Measurements from ENCODE around the gene UBE2M. TPM values are rescaled to one million over a fixed set of nuclear protein-coding genes. Genes with fewer than 3 reads are reported as not detected.

The UBE2M gene
- total and polyA plus RNA-seq, 7 experiments from 2014 or later = 7.5 to 92.1 (median 49.3) TPM

DNA sequence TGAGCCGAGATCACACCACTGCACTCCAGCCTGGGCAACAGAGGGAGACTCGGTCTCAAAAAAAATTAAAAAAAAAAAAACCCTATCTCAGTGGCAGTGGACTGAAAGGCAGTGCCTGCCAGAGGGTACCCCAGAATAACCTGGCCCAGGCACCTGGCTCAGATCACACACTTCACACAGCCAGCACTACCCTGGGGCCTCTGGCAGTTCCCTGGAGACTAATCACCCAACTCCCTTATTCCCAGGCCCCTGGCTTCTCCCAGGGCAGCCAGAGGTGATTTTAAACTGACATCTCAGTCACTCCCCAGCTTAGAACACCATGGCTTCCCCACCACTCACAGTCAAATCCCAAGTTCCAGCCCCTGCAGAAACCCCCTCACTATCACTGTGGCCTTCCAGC lies 43.2 kb downstream of the UBE2M start:
- peaks cover 0 to 4% (median 0%) of the 10 kb centered on the region in 11 donors for H3K9me3 Mint-ChIP-seq
- peak overlapping the region in 7 of 9 donors; percentile 15 to 87 (median 65) for H3K27ac Mint-ChIP-seq
- no peak overlapping the region for H3K27ac ChIP-seq (ENCODE audit: low read depth, low read length)
- no peaks in the 10 kb centered on the region for H3K9me3 ChIP-seq (ENCODE audit: control insufficient read depth in 2 of 3, low read length in 3 of 3)
- peaks cover 0 to 18% (median 0%) of the 10 kb centered on the region in 5 donors for H3K36me3 Mint-ChIP-seq
- ATAC-seq (no peak), DNase-seq (no peak)
- peaks cover 25 to 52% (median 41%) of the 10 kb centered on the region in 7 donors for H3K4me1 Mint-ChIP-seq
- peaks cover 18 to 21% of the 10 kb centered on the region in 2 donors for H3K4me1 ChIP-seq (ENCODE audit: control insufficient read depth in 2 of 2, insufficient read depth in 2 of 2, low read length in 2 of 2)
- POLR2A ChIA-PET = interaction anchor here (1.5 to 2.0 kb wide), 2 partner anchors 29 to 65 kb away, joined by 3 to 8 read pairs; partner anchors contain the start of gene TRIM28
- no peak overlapping the region for H3K4me3 ChIP-seq (ENCODE audit: low read length)
- H3K36me3 ChIP-seq (ENCODE audit: control insufficient read depth in 2 of 3, insufficient read depth in 3 of 3, low read length in 3 of 3) = peaks cover 0 to 22% (median 5%) of the 10 kb centered on the region in 3 experiments
- H3K27me3 Mint-ChIP-seq = peaks cover 0 to 3% (median 0%) of the 10 kb centered on the region in 5 donors
- peak overlapping the region in 9 of 10 donors; percentile 7 to 82 (median 46) for H3K4me3 Mint-ChIP-seq
- CTCF ChIA-PET = interaction anchor here (0.7 to 1.7 kb wide), 3 partner anchors 51 to 1171 kb away, joined by 3 to 5 read pairs (median 3); no protein-coding TSS in a partner anchor
- intact Hi-C loops (cut with micrococcal nuclease) = no loop called here
- H3K27me3 ChIP-seq (ENCODE audit: control insufficient read depth in 2 of 2, insufficient read depth in 2 of 2, low read length in 2 of 2) = no peaks in the 10 kb centered on the region

DNA sequence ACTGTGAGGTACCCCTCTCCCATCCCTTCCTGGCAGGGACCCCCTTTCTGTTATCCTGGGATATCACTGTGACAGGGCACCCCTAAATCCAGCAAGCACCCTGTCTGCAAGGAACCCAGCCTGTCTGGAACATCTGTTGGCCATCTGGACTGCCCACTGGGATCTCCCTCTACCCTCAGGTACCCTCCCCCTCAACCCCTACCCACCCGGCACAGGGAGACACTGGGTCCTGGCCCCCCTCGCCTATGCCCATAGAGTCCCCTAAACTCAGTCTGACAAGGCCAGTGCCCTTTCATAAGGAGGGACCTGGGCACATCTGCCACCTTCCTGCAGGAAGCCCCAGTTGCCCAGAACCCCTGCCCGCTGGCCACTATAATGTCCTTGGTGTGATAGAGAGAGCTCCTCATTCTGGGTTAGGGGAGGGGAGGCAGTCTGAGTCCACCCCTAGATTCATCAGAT lies 43.8 kb downstream of the UBE2M start:
- Histone ChIP-seq H3K36me3 (ENCODE audit: control insufficient read depth in 2 of 3, insufficient read depth in 3 of 3, low read length in 3 of 3) (peaks cover 0 to 22% (median 5%) of the 10 kb centered on the region in 3 experiments), H3K4me1 (ENCODE audit: control insufficient read depth in 2 of 2, insufficient read depth in 2 of 2, low read length in 2 of 2) (peaks cover 18 to 21% of the 10 kb centered on the region in 2 donors), H3K4me3 (ENCODE audit: low read length) (peak overlapping the region; percentile 36), H3K9me3 (ENCODE audit: control insufficient read depth in 2 of 3, low read length in 3 of 3) (no peaks in the 10 kb centered on the region), H3K27ac (ENCODE audit: low read depth, low read length) (peak overlapping the region; percentile 64), H3K27me3 (ENCODE audit: control insufficient read depth in 2 of 2, insufficient read depth in 2 of 2, low read length in 2 of 2) (no peaks in the 10 kb centered on the region)
- Mint-ChIP-seq H3K4me1 (peaks cover 20 to 45% (median 34%) of the 10 kb centered on the region in 7 donors), H3K27me3 (peaks cover 0 to under 1% (median 0%) of the 10 kb centered on the region in 5 donors), H3K27ac (peak overlapping the region in 7 of 9 donors; percentile 67 to 94 (median 87)), H3K4me3 (peak overlapping the region; percentile 32 to 93 (median 82)), H3K36me3 (peaks cover 0 to 20% (median 0%) of the 10 kb centered on the region in 5 donors), H3K9me3 (peaks cover 0 to under 1% (median 0%) of the 10 kb centered on the region in 11 donors)
- intact Hi-C loops (cut with micrococcal nuclease) = loop anchor here (1.0 to 5.0 kb wide), 11 partner anchors 15 to 332 kb away; partner anchors contain the start of genes RPS5 (in 1 of the 2), TRIM28 (in 1 of the 2), ZNF132 (in 1 of the 2) and ZNF497 (in 1 of the 2)
- DNase-seq (no peak), ATAC-seq (no peak)
- POLR2A ChIA-PET = interaction anchor here (0.6 to 2.0 kb wide), 8 partner anchors 15 to 152 kb away, joined by 3 to 11 read pairs (median 4); partner anchors contain the start of genes CHMP2A, TRIM28 and UBE2M
- CTCF ChIA-PET = interaction anchor here (0.5 to 2.5 kb wide), 12 partner anchors 13 to 1170 kb away, joined by 3 to 33 read pairs (median 4); no protein-coding TSS in a partner anchor

DNA sequence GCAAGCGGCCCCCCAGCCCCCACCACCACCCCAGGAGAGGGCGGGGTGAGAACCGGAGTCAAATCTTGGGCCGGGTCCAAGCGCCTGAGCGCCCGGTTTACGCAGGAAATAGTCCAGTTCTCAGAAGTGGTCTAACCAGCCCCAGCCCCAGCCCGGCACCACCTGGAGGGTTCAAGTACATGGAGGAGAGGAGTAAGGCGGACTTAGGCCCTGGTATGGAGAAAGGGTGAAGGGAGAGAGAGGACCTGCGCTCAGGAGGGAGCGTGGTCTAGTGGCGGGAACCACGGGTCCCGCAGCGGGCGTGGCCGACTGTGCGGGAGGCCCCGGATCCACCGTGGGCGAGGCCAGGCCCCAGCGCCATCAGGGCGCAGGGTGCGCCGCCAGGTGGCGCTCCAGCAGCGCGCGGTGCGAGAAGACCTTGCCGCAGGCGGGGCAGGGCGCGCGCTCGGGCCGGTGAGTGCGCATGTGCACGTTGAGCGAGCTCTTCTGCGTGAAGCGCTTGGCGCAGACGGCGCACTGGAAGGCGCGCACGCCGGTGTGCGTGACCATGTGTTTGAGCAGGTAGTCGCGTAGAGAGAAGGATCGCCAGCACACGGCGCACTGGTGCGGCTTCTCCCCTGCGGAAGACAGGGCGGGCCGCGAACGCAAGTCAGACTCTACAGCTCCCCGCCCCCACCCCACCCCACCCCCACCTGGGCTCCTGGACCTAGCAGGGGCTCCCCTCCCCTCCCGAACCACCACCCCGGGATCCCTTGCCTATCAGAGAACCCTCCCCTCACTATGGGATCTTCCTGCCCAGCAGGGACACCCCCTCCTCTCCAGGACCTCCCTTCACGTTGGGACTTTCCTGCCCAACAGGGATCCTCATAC lies 44.5 kb downstream of the UBE2M start:
- H3K27me3 ChIP-seq (ENCODE audit: control insufficient read depth in 2 of 2, insufficient read depth in 2 of 2, low read length in 2 of 2) = no peaks in the 10 kb centered on the region
- H3K4me3 ChIP-seq (ENCODE audit: low read length) = peak overlapping the region; percentile 39
- H3K9me3 Mint-ChIP-seq = no peaks in the 10 kb centered on the region
- peak; percentile 91 to 99 (median 95) for DNase-seq
- intact Hi-C loops (cut with micrococcal nuclease) = loop anchor here (1.0 to 5.0 kb wide), 11 partner anchors 15 to 332 kb away; partner anchors contain the start of genes RPS5 (in 1 of the 2), TRIM28 (in 1 of the 2), ZNF132 (in 1 of the 2) and ZNF497 (in 1 of the 2)
- ATAC-seq = peak; percentile 98
- ChIA-PET POLR2A (interaction anchor here (0.6 to 2.0 kb wide), 9 partner anchors 15 to 335 kb away, joined by 3 to 11 read pairs (median 4); partner anchors contain the start of genes CHMP2A, TRIM28 and UBE2M), CTCF (interaction anchor here (0.5 to 2.5 kb wide), 11 partner anchors 13 to 771 kb away, joined by 3 to 33 read pairs (median 4); no protein-coding TSS in a partner anchor)
- H3K36me3 Mint-ChIP-seq = peaks cover 0 to 18% (median 0%) of the 10 kb centered on the region in 5 donors
- H3K9me3 ChIP-seq (ENCODE audit: control insufficient read depth in 2 of 3, low read length in 3 of 3) = no peaks in the 10 kb centered on the region
- H3K4me1 Mint-ChIP-seq = peaks cover 17 to 40% (median 27%) of the 10 kb centered on the region in 7 donors
- H3K27ac Mint-ChIP-seq = peak overlapping the region; percentile 67 to 94 (median 85)
- peak overlapping the region; percentile 73 to 93 (median 84) for H3K4me3 Mint-ChIP-seq
- H3K27ac ChIP-seq (ENCODE audit: low read depth, low read length) = peak overlapping the region; percentile 65
- H3K27me3 Mint-ChIP-seq = no peaks in the 10 kb centered on the region
- peaks cover 0 to 22% (median 5%) of the 10 kb centered on the region in 3 experiments for H3K36me3 ChIP-seq (ENCODE audit: control insufficient read depth in 2 of 3, insufficient read depth in 3 of 3, low read length in 3 of 3)
- peaks cover 17 to 21% of the 10 kb centered on the region in 2 donors for H3K4me1 ChIP-seq (ENCODE audit: control insufficient read depth in 2 of 2, insufficient read depth in 2 of 2, low read length in 2 of 2)

DNA sequence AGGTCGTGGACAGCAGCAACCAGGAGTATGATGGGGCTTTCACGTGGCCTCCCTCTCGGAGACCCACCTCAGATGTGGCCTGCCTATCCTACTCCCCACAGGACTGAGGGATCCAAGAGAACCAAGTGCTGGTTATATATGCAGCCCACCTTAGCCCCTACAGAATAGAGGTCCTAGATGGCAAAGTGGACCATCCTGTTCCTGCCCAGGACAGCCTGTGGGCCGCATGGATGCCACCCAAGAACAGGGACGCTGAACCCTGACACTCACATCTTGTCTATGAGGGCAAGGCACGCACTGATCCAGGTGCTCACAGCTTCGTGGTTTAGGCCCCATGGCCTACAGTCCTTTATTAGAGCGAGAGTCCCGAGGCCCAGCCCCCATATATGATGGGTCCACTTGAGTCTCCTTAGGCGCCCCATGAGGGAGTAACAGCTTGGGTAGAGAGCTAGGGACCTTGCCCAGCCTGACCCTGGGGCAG lies 45.2 kb downstream of the UBE2M start:
- peaks cover 0 to 22% (median 5%) of the 10 kb centered on the region in 3 experiments for H3K36me3 ChIP-seq (ENCODE audit: control insufficient read depth in 2 of 3, insufficient read depth in 3 of 3, low read length in 3 of 3)

DNA sequence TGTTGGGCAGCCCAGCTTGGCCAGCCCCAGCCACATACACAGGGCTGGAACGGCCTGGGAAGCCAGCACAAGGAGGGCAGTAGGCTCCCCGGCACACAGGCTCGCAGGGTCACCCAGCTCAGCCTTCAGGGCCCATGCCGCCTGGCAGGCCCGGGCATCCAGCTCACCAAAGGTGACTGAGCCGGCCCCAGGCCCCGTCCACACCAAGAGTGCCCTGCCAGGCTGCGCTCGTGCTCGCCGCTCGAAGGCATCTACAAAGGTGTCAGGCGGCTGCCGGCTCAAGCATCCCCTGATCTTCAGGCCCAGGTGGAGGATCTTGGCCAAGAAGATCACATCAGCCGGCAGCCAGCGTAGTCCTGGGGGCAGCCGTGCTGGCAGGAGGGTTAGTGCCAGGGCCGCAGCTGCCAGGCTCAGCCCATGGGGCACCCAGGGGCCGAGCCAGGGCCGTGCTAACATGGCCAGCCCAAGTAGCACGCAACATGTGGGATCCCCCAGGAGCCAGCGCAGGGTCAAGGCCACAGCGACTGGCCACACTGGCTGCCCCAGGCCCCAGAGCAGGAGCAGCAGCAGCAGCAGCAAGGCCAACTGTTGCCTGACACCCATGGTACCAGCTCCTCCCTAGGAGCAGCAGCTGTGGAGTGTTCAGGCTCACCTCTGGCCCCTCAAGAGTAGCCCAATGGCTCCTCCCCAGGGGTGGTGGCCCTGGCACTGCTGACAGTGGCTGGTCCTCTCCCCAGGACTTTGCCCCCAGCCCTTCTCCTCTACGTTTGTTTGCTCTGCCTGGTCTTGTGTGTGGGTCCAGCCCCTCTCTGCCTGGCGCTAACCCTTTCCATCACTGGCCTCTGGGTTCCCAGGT lies 46.8 kb downstream of the UBE2M start, which contains the start of gene SLC27A5:
TSS of gene SLC27A5 (minus strand) at position 640 of the 856 bp plus-strand sequence. CDS start at position 603, 37 bp downstream.
- Mint-ChIP-seq H3K27me3 (no peaks in the 10 kb centered on the region), H3K27ac (peak within 1 kb of the TSS in 3 of 9 donors; percentile 26 to 42 (median 32)), H3K4me1 (peaks cover 8 to 29% (median 16%) of the 10 kb centered on the region in 7 donors), H3K9me3 (peaks cover 0 to 12% (median 6%) of the 10 kb centered on the region in 11 donors), H3K4me3 (peak within 1 kb of the TSS in 1 of 10 donors; percentile 4), H3K36me3 (peaks cover 0 to 23% (median 5%) of the 10 kb centered on the region in 5 donors)
- H3K4me1 ChIP-seq (ENCODE audit: control insufficient read depth in 2 of 2, insufficient read depth in 2 of 2, low read length in 2 of 2) = peaks cover 6 to 11% of the 10 kb centered on the region in 2 donors
- H3K4me3 ChIP-seq (ENCODE audit: low read length) = no peak within 1 kb of the TSS
- peaks cover 0 to 11% (median 5%) of the 10 kb centered on the region in 3 experiments for H3K36me3 ChIP-seq (ENCODE audit: control insufficient read depth in 2 of 3, insufficient read depth in 3 of 3, low read length in 3 of 3)
- intact Hi-C loops (cut with micrococcal nuclease) = loop anchor here in 1 of 2 donors (5.0 kb wide), 1 partner anchor 109 kb away; no protein-coding TSS in a partner anchor
- no peak within 1 kb of the TSS for H3K27ac ChIP-seq (ENCODE audit: low read depth, low read length)
- no peak for ATAC-seq
- H3K9me3 ChIP-seq (ENCODE audit: control insufficient read depth in 2 of 3, low read length in 3 of 3) = no peaks in the 10 kb centered on the region
- H3K27me3 ChIP-seq (ENCODE audit: control insufficient read depth in 2 of 2, insufficient read depth in 2 of 2, low read length in 2 of 2) = no peaks in the 10 kb centered on the region
- ChIA-PET POLR2A (interaction anchor here (0.5 to 1.4 kb wide), 2 partner anchors 9 to 11 kb away, joined by 3 to 4 read pairs; no protein-coding TSS in a partner anchor), CTCF (no interaction called here)
- no peak for DNase-seq

More for the DNA sequence above, 45.2 kb downstream of the UBE2M start:
- POLR2A ChIA-PET = interaction anchor here (1.0 to 2.0 kb wide), 9 partner anchors 13 to 150 kb away, joined by 3 to 11 read pairs (median 4); partner anchors contain the start of genes CHMP2A, TRIM28 and UBE2M
- peak overlapping the region in 8 of 10 donors; percentile 13 to 93 (median 70) for H3K4me3 Mint-ChIP-seq
- DNase-seq (no peak), ATAC-seq (no peak)
- H3K9me3 Mint-ChIP-seq = no peaks in the 10 kb centered on the region
- Histone ChIP-seq H3K4me1 (ENCODE audit: control insufficient read depth in 2 of 2, insufficient read depth in 2 of 2, low read length in 2 of 2) (peaks cover 10 to 15% of the 10 kb centered on the region in 2 donors), H3K27ac (ENCODE audit: low read depth, low read length) (peak overlapping the region; percentile 65), H3K4me3 (ENCODE audit: low read length) (no peak overlapping the region), H3K27me3 (ENCODE audit: control insufficient read depth in 2 of 2, insufficient read depth in 2 of 2, low read length in 2 of 2) (no peaks in the 10 kb centered on the region), H3K9me3 (ENCODE audit: control insufficient read depth in 2 of 3, low read length in 3 of 3) (no peaks in the 10 kb centered on the region)
- intact Hi-C loops (cut with micrococcal nuclease) = loop anchor here in 1 of 2 donors (5.0 kb wide), 1 partner anchor 111 kb away; no protein-coding TSS in a partner anchor
- H3K36me3 Mint-ChIP-seq = peaks cover 0 to 17% (median 0%) of the 10 kb centered on the region in 5 donors
- peaks cover 11 to 33% (median 21%) of the 10 kb centered on the region in 7 donors for H3K4me1 Mint-ChIP-seq
- CTCF ChIA-PET = interaction anchor here (0.6 to 2.5 kb wide), 7 partner anchors 12 to 770 kb away, joined by 3 to 33 read pairs (median 4); no protein-coding TSS in a partner anchor
- H3K27ac Mint-ChIP-seq = peak overlapping the region in 6 of 9 donors; percentile 67 to 94 (median 79)
- H3K27me3 Mint-ChIP-seq = no peaks in the 10 kb centered on the region

Data from naive thymus-derived CD4-positive, alpha-beta T cell (primary cell).